ENCODE results near the gene EHBP1L1. TPM values are rescaled to one million over a fixed set of nuclear protein-coding genes. Genes with fewer than 3 reads are reported as not detected.

The EHBP1L1 gene
- total RNA-seq, 1 donor from 2014 or later = 81.6 TPM

GRCh38 chr11:65630215-65630614 lies 54.4 kb downstream of the EHBP1L1 start:
- intact Hi-C loops (cut with micrococcal nuclease) = no loop called here

- intact Hi-C loops (cut with micrococcal nuclease) = no loop called here
These were observed 57.7 kb downstream of the EHBP1L1 start for GRCh38 chr11:65633390-65634108.

GRCh38 chr11:65634109-65634436 lies 58.2 kb downstream of the EHBP1L1 start:
- intact Hi-C loops (cut with micrococcal nuclease) = no loop called here

- intact Hi-C loops (cut with micrococcal nuclease) = no loop called here
These were observed 58.6 kb downstream of the EHBP1L1 start for GRCh38 chr11:65634440-65634839.

GRCh38 chr11:65634905-65635731 lies 59.3 kb downstream of the EHBP1L1 start:
- intact Hi-C loops (cut with micrococcal nuclease) = no loop called here

- intact Hi-C loops (cut with micrococcal nuclease) = no loop called here
These were observed 60.5 kb downstream of the EHBP1L1 start for GRCh38 chr11:65636108-65637031.

- intact Hi-C loops (cut with micrococcal nuclease) = no loop called here
These were observed 61.2 kb downstream of the EHBP1L1 start for GRCh38 chr11:65637032-65637557.

GRCh38 chr11:65637794-65638419 lies 62.1 kb downstream of the EHBP1L1 start, which contains the start of gene SIPA1:
Gene SIPA1 (plus strand): TSS chr11:65638101. CDS start chr11:65640922, 2,821 bp downstream.
- intact Hi-C loops (cut with micrococcal nuclease) = loop anchor here (1.0 kb wide), 2 partner anchors 14 to 23 kb away; partner anchors contain the start of gene PCNX3

- intact Hi-C loops (cut with micrococcal nuclease) = loop anchor here (1.0 kb wide), 1 partner anchor 23 kb away; the partner anchor contains the start of gene RELA
These were observed 63.4 kb downstream of the EHBP1L1 start for GRCh38 chr11:65639228-65639597.

GRCh38 chr11:65639623-65640482 lies 64.0 kb downstream of the EHBP1L1 start:
- intact Hi-C loops (cut with micrococcal nuclease) = loop anchor here (1.0 kb wide), 1 partner anchor 22 kb away; the partner anchor contains the start of gene RELA

- intact Hi-C loops (cut with micrococcal nuclease) = no loop called here
These were observed 64.8 kb downstream of the EHBP1L1 start for GRCh38 chr11:65640483-65641296.

GRCh38 chr11:65641297-65642013 lies 65.6 kb downstream of the EHBP1L1 start:
- intact Hi-C loops (cut with micrococcal nuclease) = no loop called here

Other genes starting within 250 kb of the EHBP1L1 start
- 68.1 and 75.9 TPM in 2 replicates for gene DPF2, start 242.2 kb upstream of the EHBP1L1 start, total RNA-seq
- 1.1 and 1.2 TPM in 2 replicates for gene TIGD3, start 221.3 kb upstream of the EHBP1L1 start, total RNA-seq
- gene SLC25A45, start 193.4 kb upstream of the EHBP1L1 start, total RNA-seq = 25.6 and 26.3 TPM in 2 replicates
- gene FRMD8, start 189.4 kb upstream of the EHBP1L1 start, total RNA-seq = 51.7 and 54.1 TPM in 2 replicates
- gene NEAT1, start 153.3 kb upstream of the EHBP1L1 start, total RNA-seq = 730 and 731 TPM in 2 replicates
- 6,337 and 6,385 TPM in 2 replicates for gene MALAT1, start 77.0 kb upstream of the EHBP1L1 start, total RNA-seq
- gene SCYL1, start 51.0 kb upstream of the EHBP1L1 start, total RNA-seq = 63.6 and 64.6 TPM in 2 replicates
- gene LTBP3, start 17.7 kb upstream of the EHBP1L1 start, total RNA-seq = 62.9 and 67.3 TPM in 2 replicates
- gene ZNRD2, start 5.6 kb upstream of the EHBP1L1 start, total RNA-seq = 37.0 and 38.3 TPM in 2 replicates
- gene FAM89B, start 3.5 kb upstream of the EHBP1L1 start, total RNA-seq = 27.2 and 31.6 TPM in 2 replicates
- 1.2 and 1.7 TPM in 2 replicates for gene KCNK7, start 19.7 kb downstream of the EHBP1L1 start, total RNA-seq
- 70.4 and 71.4 TPM in 2 replicates for gene MAP3K11, start 38.2 kb downstream of the EHBP1L1 start, total RNA-seq
- gene PCNX3, start 39.7 kb downstream of the EHBP1L1 start, total RNA-seq = 46.9 and 54.8 TPM in 2 replicates
- 142 and 153 TPM in 2 replicates for gene SIPA1, start 62.0 kb downstream of the EHBP1L1 start, total RNA-seq
- 85.3 and 86.1 TPM in 2 replicates for gene RELA, start 86.9 kb downstream of the EHBP1L1 start, total RNA-seq
- 67.3 and 72.0 TPM in 2 replicates for gene KAT5, start 136.2 kb downstream of the EHBP1L1 start, total RNA-seq
- 97.0 and 105 TPM in 2 replicates for gene RNASEH2C, start 144.7 kb downstream of the EHBP1L1 start, total RNA-seq
- gene AP5B1, start 204.9 kb downstream of the EHBP1L1 start, total RNA-seq = 20.1 and 21.2 TPM in 2 replicates
- gene OVOL1, start 211.0 kb downstream of the EHBP1L1 start, total RNA-seq = 0.09 TPM in 1 of 2 replicates, not detected in the other